DOHH2 (cell line): ENCODE results near the gene DAZAP1.

ENCODE experiments used
- EZH2phosphoT487 ChIP-seq: fragments of 200-600 bp; sonication (generic); IDR thresholded peaks from 2 replicates; pipeline ENCODE4 v1.6.1; 2017; ENCODE audit warnings: borderline replicate concordance, mild to moderate bottlenecking, antibody characterized with exemption, low read length, moderate library complexity, mixed read lengths
- TF ChIP-seq, protein P1 (sequence below): fragments of 200-600 bp; sonication (generic); IDR thresholded peaks from one replicate; pipeline ENCODE4 v1.5.1; 2014; ENCODE audit warnings: antibody characterized with exemption, mild to moderate bottlenecking, low read depth, low read length; ENCODE audit not compliant: poor library complexity, severe bottlenecking

DNA sequence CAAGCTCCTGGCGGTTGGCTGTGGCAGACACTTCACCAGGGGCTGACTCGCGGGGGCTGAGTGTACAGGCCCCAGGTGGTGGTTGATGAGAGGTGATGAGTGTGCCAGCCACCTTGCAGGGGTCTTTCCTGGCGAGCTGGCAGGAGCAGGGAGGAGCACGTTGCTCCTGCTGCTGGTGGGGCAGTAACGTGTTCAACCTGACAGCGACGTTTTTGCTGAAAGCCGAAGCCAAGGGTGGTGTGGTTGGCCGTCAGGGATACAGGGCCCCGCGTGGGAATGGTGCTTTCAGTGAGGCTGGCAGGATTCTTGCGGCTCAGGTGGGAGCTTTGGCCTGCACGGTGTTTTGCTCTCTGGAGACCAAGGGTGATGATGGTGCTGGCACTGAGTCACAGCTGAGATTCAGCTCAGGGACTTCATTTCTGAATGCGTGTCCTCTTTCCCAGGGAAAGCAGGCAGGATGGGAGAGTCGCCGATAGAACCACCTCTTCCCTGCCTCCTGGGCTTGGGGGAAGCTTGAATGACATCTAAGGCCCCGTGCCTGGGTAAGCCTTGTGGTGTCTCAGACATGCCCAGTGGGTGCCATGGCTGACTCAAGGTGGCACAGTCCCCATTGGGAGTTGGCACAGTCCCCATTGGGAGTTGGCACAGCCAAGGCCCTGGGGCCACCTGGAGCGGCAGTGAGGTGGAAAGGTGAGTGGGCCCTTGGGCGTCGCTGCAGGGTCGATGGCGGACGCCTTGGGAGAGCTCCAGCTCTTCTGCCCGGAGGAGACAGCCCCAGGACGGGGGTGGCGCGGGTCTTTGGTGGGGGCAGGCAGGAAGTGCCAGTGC, 8.8 kb downstream of the DAZAP1 start:
- TF ChIP-seq, protein P1, sequence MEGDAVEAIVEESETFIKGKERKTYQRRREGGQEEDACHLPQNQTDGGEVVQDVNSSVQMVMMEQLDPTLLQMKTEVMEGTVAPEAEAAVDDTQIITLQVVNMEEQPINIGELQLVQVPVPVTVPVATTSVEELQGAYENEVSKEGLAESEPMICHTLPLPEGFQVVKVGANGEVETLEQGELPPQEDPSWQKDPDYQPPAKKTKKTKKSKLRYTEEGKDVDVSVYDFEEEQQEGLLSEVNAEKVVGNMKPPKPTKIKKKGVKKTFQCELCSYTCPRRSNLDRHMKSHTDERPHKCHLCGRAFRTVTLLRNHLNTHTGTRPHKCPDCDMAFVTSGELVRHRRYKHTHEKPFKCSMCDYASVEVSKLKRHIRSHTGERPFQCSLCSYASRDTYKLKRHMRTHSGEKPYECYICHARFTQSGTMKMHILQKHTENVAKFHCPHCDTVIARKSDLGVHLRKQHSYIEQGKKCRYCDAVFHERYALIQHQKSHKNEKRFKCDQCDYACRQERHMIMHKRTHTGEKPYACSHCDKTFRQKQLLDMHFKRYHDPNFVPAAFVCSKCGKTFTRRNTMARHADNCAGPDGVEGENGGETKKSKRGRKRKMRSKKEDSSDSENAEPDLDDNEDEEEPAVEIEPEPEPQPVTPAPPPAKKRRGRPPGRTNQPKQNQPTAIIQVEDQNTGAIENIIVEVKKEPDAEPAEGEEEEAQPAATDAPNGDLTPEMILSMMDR: no peak
- no peak for TF ChIP-seq EZH2phosphoT487
